Stimulated activated naive CD8-positive, alpha-beta T cell treated with anti-CD3 and anti-CD28 coated beads, Interleukin-15, Interleukin-2, amounts not matched to agents 100 U/mL and 50 U/mL, for 24 hours (primary cell): ENCODE results near the gene ENAM.
A peak's percentile ranks its signal among the peaks of the same experiment; 100 is the strongest.
"Not testable (repeated sequence)": the region's sequence is repeated elsewhere in the genome, so short reads cannot be mapped to it uniquely, and the experiment has no call there.

Experiments
- ATAC-seq: fragments of 150-1000 bp; cut with Tn5 transposase; one replicate; pipeline ENCODE4 v1.10.0; 2021
- DNase-seq: peaks from one replicate; pipeline ENCODE4 v3.0.0; 2021

Gene ENAM

DNA sequence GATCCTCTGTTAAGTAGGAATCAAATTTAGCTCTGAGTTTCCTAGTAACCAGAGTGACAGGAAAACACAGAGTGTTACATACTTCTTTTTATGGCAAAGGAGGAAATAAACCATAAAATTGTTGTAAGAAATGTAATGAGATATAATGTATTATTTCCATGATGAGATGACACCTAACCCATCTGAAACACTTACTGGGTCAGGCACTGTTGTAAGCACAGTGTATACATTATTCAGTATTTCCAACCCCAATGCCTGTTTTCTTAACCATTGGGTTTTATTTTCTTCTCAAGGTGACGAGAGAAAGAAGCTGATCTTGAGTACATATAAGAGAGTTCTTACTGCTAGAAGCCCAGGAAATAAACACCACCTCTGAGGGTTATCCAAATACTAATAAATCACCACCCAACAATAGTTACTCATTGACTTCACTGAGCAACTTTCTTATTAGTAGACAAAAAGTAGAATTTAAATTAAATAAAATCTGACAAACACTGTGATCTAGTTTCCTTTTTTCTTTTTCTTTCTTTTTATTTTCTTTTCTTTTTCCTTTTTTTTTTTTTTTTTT, 4.2 kb upstream of the ENAM start:
- no peak for DNase-seq
- peak; percentile 48 for ATAC-seq

DNA sequence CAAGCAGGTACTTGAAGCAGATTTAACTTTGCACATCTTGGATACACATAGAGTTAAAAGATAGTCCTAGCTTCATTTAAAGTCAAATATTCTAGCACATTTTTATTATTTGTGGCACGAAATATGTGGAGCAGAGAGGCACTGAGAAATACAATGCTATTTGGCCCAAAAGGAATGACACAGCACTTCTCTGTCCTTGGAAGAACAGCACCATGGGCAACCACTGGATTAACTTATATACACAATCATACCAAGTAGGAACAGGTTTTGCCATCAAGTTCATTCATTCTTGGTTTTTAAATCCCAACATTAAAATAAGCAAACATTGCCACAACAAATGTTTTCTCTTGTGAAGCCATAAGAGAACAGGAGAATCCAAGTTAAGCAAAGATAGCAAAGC, 924 bp upstream of the ENAM start:
- ATAC-seq (no peak), DNase-seq (no peak)

DNA sequence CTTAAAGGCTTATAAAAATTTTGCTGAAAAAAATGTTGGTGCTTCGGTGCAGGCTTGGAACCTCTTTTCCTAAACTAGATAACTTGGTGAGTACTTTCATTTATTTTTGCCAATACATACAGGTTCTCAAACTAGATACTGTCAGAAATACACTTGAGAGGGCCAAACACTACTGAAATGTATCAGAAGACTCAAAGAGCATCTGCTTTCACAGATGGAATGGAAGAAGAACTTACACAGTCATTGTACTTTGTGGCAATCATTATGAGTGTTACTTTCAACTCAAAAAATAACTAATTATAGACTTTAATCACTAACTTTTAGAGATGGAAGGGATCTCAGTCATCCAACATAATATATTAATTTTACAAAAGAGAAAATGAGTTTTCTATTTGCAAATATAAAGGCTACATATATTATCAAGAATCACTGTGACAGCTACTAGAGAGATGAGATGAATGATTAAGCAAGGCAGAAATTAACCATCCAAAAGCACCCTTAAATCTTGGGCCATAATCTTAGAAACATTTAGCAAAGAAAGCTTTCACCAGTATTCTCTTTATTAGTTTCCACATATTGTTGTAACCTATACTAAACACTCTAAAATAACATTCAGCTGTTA, 1.0 kb downstream of the ENAM start:
- ATAC-seq, result no peak
- no peak for DNase-seq

DNA sequence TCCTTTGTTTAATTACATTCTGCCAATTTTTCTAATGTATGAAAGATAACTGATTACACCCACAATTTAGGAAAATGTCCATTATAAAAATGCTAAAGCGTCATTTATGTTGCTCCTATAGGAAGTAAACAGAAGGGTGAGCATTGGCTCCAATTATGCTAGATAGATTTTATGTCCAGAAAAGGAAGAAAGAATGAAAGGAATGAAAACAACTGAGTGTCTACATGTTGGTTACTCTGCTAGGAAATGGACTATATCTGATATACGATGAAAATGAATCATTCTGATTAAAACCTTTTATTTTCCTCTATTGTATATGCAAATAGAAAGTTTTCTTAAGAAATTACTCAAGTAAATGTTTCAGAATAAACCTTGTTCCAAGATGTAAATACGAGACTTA, 1.6 kb downstream of the ENAM start:
- ATAC-seq (no peak), DNase-seq (no peak)

DNA sequence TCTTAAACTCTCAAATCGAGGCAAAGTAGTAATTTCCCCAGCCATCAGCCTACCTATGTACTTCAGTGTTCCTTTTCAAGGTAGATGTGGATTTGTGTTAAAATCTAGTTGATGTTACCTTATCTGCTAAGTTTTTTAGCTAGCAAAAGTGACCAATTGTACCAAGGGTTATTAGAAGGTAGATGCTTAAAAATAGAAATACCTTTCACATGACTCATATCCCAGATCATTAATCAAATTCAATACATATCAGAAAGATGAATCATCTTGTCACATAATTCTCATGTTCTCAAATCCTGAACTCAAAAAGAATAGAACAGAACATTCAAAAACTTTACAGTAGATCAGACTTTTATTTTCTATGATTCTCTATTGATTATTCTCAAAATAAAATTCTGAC, 3.5 kb downstream of the ENAM start:
- ATAC-seq (no peak), DNase-seq (no peak)

GRCh38 chr4:70634482-70634881, 5.9 kb downstream of the ENAM start:
- DNase-seq (no peak), ATAC-seq (no peak)

GRCh38 chr4:70637239-70637913, 8.8 kb downstream of the ENAM start:
- ATAC-seq, result no peak
- DNase-seq, result no peak

DNA sequence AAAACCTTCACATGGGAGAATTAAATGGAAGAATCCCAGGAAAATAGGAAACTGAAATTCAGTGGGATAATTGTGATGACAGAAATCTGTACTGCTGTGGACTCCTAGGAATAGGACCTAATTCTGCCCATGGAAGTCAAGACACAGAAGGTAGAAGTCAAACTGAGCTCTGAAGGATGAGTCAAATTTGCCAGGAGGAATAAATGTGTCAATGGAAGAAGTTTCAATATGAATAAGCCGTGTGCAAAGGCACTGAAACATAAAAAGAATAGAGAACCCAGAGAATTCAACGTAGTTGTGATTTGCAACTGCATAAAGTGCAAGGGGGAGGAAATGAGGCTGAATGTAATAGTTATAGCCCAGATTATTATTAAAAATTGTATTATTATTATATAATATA, 11.6 kb downstream of the ENAM start:
- no peak for DNase-seq
- ATAC-seq, result peak; percentile 61

DNA sequence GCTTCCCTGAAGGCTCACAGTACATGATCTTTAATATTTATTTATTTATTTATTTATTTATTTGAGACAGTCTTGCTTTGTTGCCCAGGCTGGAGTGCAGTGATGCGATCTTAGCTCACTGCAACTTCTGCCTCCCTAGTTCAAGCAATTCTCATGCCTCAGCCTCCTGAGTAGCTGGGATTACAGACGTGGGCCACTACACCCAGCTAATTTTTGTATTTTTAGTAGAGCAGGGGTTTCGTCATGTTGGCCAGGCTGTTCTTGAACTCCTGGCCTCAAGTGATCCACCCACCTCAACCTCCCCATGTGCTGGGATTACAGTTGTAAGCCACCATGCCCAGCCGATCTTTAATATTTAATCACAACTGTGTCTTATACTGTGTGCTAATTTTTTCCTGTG, 22.2 kb downstream of the ENAM start:
- not testable (repeated sequence) for DNase-seq, ATAC-seq

- no peak for ATAC-seq
These were observed 23.4 kb downstream of the ENAM start for GRCh38 chr4:70651864-70652506.

GRCh38 chr4:70654605-70655011, 26.1 kb downstream of the ENAM start:
- ATAC-seq (no peak), DNase-seq (no peak)

More at GRCh38 chr4:70651864-70652506, 23.4 kb downstream of the ENAM start:
- DNase-seq, result no peak

DNA sequence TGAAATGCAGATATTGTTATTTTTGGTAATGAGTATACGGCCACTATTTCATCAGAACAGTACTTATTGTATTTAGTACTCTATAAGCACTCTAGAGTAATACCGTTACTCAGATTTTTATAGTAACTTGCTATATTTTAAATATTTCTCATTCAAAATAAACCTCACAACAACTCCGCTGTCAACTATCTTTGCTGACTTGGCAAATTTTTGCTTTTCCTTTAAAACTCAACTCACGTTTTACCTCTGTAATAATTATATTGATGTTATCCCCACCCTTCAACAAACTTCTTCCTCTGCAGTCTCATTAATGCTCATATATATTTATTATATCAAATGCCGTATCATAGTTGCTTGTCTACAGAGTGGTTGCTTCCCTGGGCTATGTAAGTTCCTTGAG, 28.8 kb downstream of the ENAM start:
- DNase-seq (no peak), ATAC-seq (no peak)

DNA sequence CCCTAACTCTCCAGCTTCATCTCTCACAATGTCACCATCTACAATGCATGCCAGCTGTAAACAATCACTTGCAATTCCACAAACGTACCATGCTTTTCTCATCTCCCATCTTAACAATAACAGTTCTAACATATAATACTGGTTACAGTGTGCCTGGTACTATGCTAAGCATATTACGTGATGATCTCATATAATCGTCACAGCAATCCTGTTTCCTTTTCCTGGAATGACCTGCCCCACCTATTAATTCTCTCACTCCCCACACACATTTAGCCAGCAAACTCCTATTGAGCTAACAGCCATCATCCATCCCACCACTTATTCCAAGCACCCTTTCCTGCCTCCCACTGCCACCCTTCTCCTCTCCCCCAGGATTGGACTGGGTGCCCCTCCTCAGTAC, 29.9 kb downstream of the ENAM start:
- ATAC-seq, result no peak
- no peak for DNase-seq

- ATAC-seq (no peak), DNase-seq (no peak)
These were observed 31.6 kb downstream of the ENAM start for GRCh38 chr4:70660106-70660505.

GRCh38 chr4:70661309-70661922, 32.9 kb downstream of the ENAM start:
- DNase-seq, result not testable (repeated sequence)
- peak; percentile 71 for ATAC-seq

GRCh38 chr4:70666369-70666768, 37.8 kb downstream of the ENAM start, which contains the start of gene JCHAIN:
TSS of gene JCHAIN (minus strand) at chr4:70666508. CDS start at chr4:70666490, 18 bp downstream.
- ATAC-seq (no peak), DNase-seq (no peak)

- DNase-seq (no peak), ATAC-seq (no peak)
These were observed 39.4 kb downstream of the ENAM start for GRCh38 chr4:70667740-70668535.

- no peak for ATAC-seq
- DNase-seq, result no peak
These were observed 41.9 kb downstream of the ENAM start for GRCh38 chr4:70670332-70671014.

GRCh38 chr4:70671091-70671490, 42.5 kb downstream of the ENAM start:
- DNase-seq (no peak), ATAC-seq (no peak)

- no peak for DNase-seq
These were observed 45.6 kb downstream of the ENAM start for GRCh38 chr4:70674191-70674590.

GRCh38 chr4:70674731-70675130, 46.2 kb downstream of the ENAM start:
- no peak for ATAC-seq
- DNase-seq, result no peak

More at GRCh38 chr4:70674191-70674590, 45.6 kb downstream of the ENAM start:
- no peak for ATAC-seq
